MM.1S (cell line): ENCODE data around the gene AXL.

Experiments used
- DNase-seq: peaks from one replicate; pipeline ENCODE4 v3.0.0-alpha.2; 2015
- H2AFZ ChIP-seq: fragments of 300-600 bp; sonication (generic); 2 replicates; pipeline ENCODE4 v1.6.0; 2016; ENCODE audit warnings: antibody characterized with exemption, low read length
- H3F3A ChIP-seq: fragments of 300-600 bp; sonication (generic); 2 replicates; pipeline ENCODE4 v1.6.1; 2016; ENCODE audit warnings: mild to moderate bottlenecking, antibody characterized with exemption, low read length, moderate library complexity, mixed read lengths; ENCODE audit not compliant: insufficient read depth
- H3K27ac ChIP-seq: fragments of 300-600 bp; sonication (generic); 2 replicates; pipeline ENCODE4 v1.5.1; 2016; ENCODE audit warnings: mild to moderate bottlenecking, low read length
- H3K27me3 ChIP-seq: fragments of 300-600 bp; sonication (generic); replicated peaks from 2 replicates; pipeline ENCODE4 v1.6.0; 2016; ENCODE audit warnings: low read length; ENCODE audit not compliant: insufficient read depth
- H3K36me3 ChIP-seq: fragments of 300-600 bp; sonication (generic); replicated peaks from 2 replicates; pipeline ENCODE4 v1.6.1; 2016; ENCODE audit warnings: mild to moderate bottlenecking, low read length, mixed read lengths; ENCODE audit not compliant: insufficient read depth
- H3K4me1 ChIP-seq: fragments of 300-600 bp; sonication (generic); 2 replicates; pipeline ENCODE4 v1.6.1; 2016; ENCODE audit warnings: low read length, mixed read lengths
- H3K4me2 ChIP-seq: fragments of 300-600 bp; sonication (generic); 2 replicates; pipeline ENCODE4 v1.6.0; 2016; ENCODE audit warnings: low read depth, low read length
- H3K4me3 ChIP-seq: fragments of 300-600 bp; sonication (generic); 2 replicates; pipeline ENCODE4 v1.5.1; 2016; ENCODE audit warnings: low read length, mixed read lengths
- H3K79me2 ChIP-seq: fragments of 300-600 bp; sonication (generic); 2 replicates; pipeline ENCODE4 v1.6.1; 2016; ENCODE audit warnings: mixed run types, low read length, mixed read lengths
- H3K9ac ChIP-seq: fragments of 300-600 bp; sonication (generic); 2 replicates; pipeline ENCODE4 v1.6.1; 2016; ENCODE audit warnings: low read length, mixed read lengths
- H3K9me2 ChIP-seq: fragments of 300-600 bp; sonication (generic); replicated peaks from 2 replicates; pipeline ENCODE4 v1.6.1; 2016; ENCODE audit warnings: mild to moderate bottlenecking, low read length, mixed read lengths; ENCODE audit not compliant: insufficient read depth
- H3K9me3 ChIP-seq: fragments of 300-600 bp; sonication (generic); replicated peaks from 2 replicates; pipeline ENCODE4 v1.6.1; 2016; ENCODE audit warnings: mild to moderate bottlenecking, low read length, mixed read lengths; ENCODE audit not compliant: insufficient read depth
- H4K20me1 ChIP-seq: fragments of 300-600 bp; sonication (generic); 2 replicates; pipeline ENCODE4 v1.6.1; 2016; ENCODE audit warnings: mild to moderate bottlenecking, low read length, moderate library complexity, mixed read lengths; ENCODE audit not compliant: insufficient read depth
- CTCF ChIP-seq: fragments of 300-600 bp; sonication (generic); IDR thresholded peaks from 2 replicates; pipeline ENCODE4 v1.5.1; 2016; ENCODE audit warnings: antibody characterized with exemption, low read length, mixed read lengths
- EZH2 ChIP-seq: fragments of 300-600 bp; sonication (generic); optimal IDR thresholded peaks from 2 replicates; pipeline ENCODE3; 2017; ENCODE audit warnings: low read depth, mild to moderate bottlenecking, antibody characterized with exemption, low read length, mixed read lengths
- EZH2phosphoT487 ChIP-seq: fragments of 300-600 bp; sonication (generic); IDR thresholded peaks from 2 replicates; pipeline ENCODE4 v1.6.1; 2018; ENCODE audit warnings: antibody characterized with exemption, low read length

AXL gene

DNA sequence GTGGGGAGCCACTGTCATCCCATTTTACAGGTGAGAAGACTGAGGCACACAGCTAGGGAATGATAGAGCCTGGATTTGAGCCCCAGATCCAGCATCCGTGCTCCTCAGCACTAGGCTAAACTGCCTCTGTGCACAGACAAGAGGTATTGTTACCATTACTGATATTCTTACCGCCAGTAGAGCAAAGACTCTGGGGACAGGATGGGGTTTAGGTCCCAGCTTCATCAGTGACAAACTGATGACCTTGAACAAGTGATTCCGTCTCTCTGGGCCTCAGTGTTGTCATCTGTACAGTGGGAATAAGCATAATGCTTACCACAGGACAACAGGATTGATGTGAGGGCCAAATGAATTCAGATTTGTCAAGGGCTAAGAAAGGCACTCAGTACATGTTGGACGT is 16.5 kb downstream of the AXL start:
- Histone ChIP-seq H3K27ac (no peak overlapping the region), H3K9me3 (no peaks in the 10 kb centered on the region)
- DNase-seq = no peak

GRCh38 chr19:41238244-41238643 is 19.2 kb downstream of the AXL start:
- no peaks in the 10 kb centered on the region for H3K79me2 ChIP-seq
- no peaks in the 10 kb centered on the region for H4K20me1 ChIP-seq
- no peaks in the 10 kb centered on the region for H3K9me2 ChIP-seq
- H2AFZ ChIP-seq = no peak overlapping the region
- no peak overlapping the region for H3K4me3 ChIP-seq
- H3K4me2 ChIP-seq = no peak overlapping the region
- H3K4me1 ChIP-seq = no peaks in the 10 kb centered on the region
- no peaks in the 10 kb centered on the region for H3F3A ChIP-seq
- H3K27ac ChIP-seq = no peak overlapping the region
- DNase-seq = no peak
- H3K9me3 ChIP-seq = no peaks in the 10 kb centered on the region
- H3K27me3 ChIP-seq = peaks cover 70% of the 10 kb centered on the region
- H3K9ac ChIP-seq = no peak overlapping the region
- no peaks in the 10 kb centered on the region for H3K36me3 ChIP-seq
- TF ChIP-seq EZH2phosphoT487 (no peak), CTCF (no peak), EZH2 (no peak)

More for the DNA sequence above, 16.5 kb downstream of the AXL start:
- TF ChIP-seq EZH2 (no peak), EZH2phosphoT487 (no peak)
- H3K9me2 ChIP-seq = no peaks in the 10 kb centered on the region
- H2AFZ ChIP-seq = no peak overlapping the region
- no peak overlapping the region for H3K9ac ChIP-seq
- H3K36me3 ChIP-seq = no peaks in the 10 kb centered on the region
- no peak overlapping the region for H3K4me2 ChIP-seq
- no peak overlapping the region for H3K4me3 ChIP-seq
- H3K79me2 ChIP-seq = no peaks in the 10 kb centered on the region
- H3F3A ChIP-seq = no peaks in the 10 kb centered on the region
- H3K27me3 ChIP-seq = peaks cover 46% of the 10 kb centered on the region
- H3K4me1 ChIP-seq = no peaks in the 10 kb centered on the region
- no peaks in the 10 kb centered on the region for H4K20me1 ChIP-seq

GRCh38 chr19:41239363-41239762 is 20.3 kb downstream of the AXL start:
- H3K9me2 ChIP-seq = no peaks in the 10 kb centered on the region
- no peak overlapping the region for H3K9ac ChIP-seq
- no peak overlapping the region for H3K4me2 ChIP-seq

DNA sequence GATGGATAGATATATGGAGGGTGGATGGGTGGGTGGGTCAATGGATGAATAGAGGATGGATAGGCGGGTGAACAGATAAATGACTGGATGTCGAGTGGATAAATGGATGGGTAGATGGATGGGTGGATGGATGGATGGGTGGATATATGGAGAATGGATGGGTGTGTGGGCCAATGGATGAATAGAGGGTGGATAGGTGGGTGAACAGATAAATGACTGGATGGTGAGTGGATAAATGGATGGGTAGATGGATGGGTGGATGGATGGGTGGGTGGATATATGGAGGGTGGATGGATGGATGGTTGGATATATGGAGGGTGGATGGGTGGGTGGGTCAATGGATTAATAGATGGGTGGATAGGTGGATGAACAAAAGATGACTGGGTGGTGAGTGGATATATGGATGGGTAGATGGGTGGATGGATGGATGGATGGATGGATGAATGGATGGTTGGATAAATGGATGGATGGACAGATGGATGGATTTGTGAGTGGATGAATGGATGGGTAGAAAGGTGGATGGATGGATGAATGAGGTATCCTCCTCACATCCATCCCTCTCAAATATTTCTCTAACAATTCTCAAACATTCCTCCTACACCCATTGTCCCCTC is 21.0 kb downstream of the AXL start:
- Histone ChIP-seq H3F3A (no peaks in the 10 kb centered on the region), H4K20me1 (no peaks in the 10 kb centered on the region), H2AFZ (no peak overlapping the region), H3K79me2 (no peaks in the 10 kb centered on the region), H3K9me3 (no peaks in the 10 kb centered on the region), H3K4me1 (no peaks in the 10 kb centered on the region), H3K4me2 (no peak overlapping the region), H3K9ac (no peak overlapping the region), H3K9me2 (no peaks in the 10 kb centered on the region), H3K36me3 (no peaks in the 10 kb centered on the region), H3K27me3 (peaks cover 73% of the 10 kb centered on the region), H3K27ac (no peak overlapping the region), H3K4me3 (no peak overlapping the region)
- DNase-seq = no peak
- TF ChIP-seq EZH2 (no peak), EZH2phosphoT487 (no peak), CTCF (no peak)

More at GRCh38 chr19:41239363-41239762, 20.3 kb downstream of the AXL start:
- H3K4me1 ChIP-seq = no peaks in the 10 kb centered on the region
- DNase-seq = no peak
- no peak for TF ChIP-seq EZH2phosphoT487
- H4K20me1 ChIP-seq = no peaks in the 10 kb centered on the region
- no peaks in the 10 kb centered on the region for H3F3A ChIP-seq
- no peak overlapping the region for H3K4me3 ChIP-seq
- H3K79me2 ChIP-seq = no peaks in the 10 kb centered on the region
- H3K36me3 ChIP-seq = no peaks in the 10 kb centered on the region
- no peaks in the 10 kb centered on the region for H3K9me3 ChIP-seq
- no peak overlapping the region for H3K27ac ChIP-seq
- H2AFZ ChIP-seq = no peak overlapping the region
- peaks cover 72% of the 10 kb centered on the region for H3K27me3 ChIP-seq
